HG03060 (cell line): ENCODE data around the gene UBL4A.

Source experiments
- ATAC-seq: cut with Tn5 transposase; IDR thresholded peaks from one replicate; pipeline ENCODE4 v1.9.1; 2021; ENCODE audit warnings: low read depth, moderate number of reproducible peaks; ENCODE audit not compliant: unreplicated experiment

Gene UBL4A

GRCh38 chrX:154466036-154466435 is 20.4 kb downstream of the UBL4A start:
- ATAC-seq, result no peak

GRCh38 chrX:154465601-154466000 is 20.8 kb downstream of the UBL4A start:
- no peak for ATAC-seq

- ATAC-seq, result no peak
Measured at GRCh38 chrX:154464806-154465365, 21.5 kb downstream of the UBL4A start.

GRCh38 chrX:154463611-154464220 is 22.7 kb downstream of the UBL4A start:
- no peak for ATAC-seq

GRCh38 chrX:154462396-154462795 is 24.0 kb downstream of the UBL4A start:
- ATAC-seq, result no peak

- ATAC-seq, result no peak
Measured at GRCh38 chrX:154460326-154460725, 26.1 kb downstream of the UBL4A start.

GRCh38 chrX:154459832-154460231 is 26.6 kb downstream of the UBL4A start:
- no peak for ATAC-seq

GRCh38 chrX:154458954-154459778 is 27.2 kb downstream of the UBL4A start:
- ATAC-seq, result no peak

- no peak for ATAC-seq
Measured at GRCh38 chrX:154458116-154458953, 28.1 kb downstream of the UBL4A start, which contains the start of gene PLXNA3. PLXNA3 (plus strand) TSS chrX:154458281; CDS start chrX:154460184, 1,903 bp downstream.

- ATAC-seq, result no peak
Measured at GRCh38 chrX:154457491-154458115, 28.8 kb downstream of the UBL4A start.

- no peak for ATAC-seq
Measured at GRCh38 chrX:154452823-154453222, 33.6 kb downstream of the UBL4A start.

GRCh38 chrX:154450312-154450711 is 36.1 kb downstream of the UBL4A start:
- ATAC-seq, result no peak

GRCh38 chrX:154449618-154450017 is 36.8 kb downstream of the UBL4A start:
- no peak for ATAC-seq

GRCh38 chrX:154448484-154448883 is 37.9 kb downstream of the UBL4A start:
- ATAC-seq, result no peak

GRCh38 chrX:154446430-154446829 is 40.0 kb downstream of the UBL4A start:
- ATAC-seq, result no peak

- ATAC-seq, result no peak
Measured at GRCh38 chrX:154445776-154446175, 40.6 kb downstream of the UBL4A start.

GRCh38 chrX:154444755-154445246 is 41.6 kb downstream of the UBL4A start:
- ATAC-seq, result no peak

GRCh38 chrX:154443992-154444754 is 42.2 kb downstream of the UBL4A start, which contains the start of gene FAM50A:
FAM50A (plus strand) TSS chrX:154444141; CDS start chrX:154444236, 95 bp downstream.
- ATAC-seq, result no peak

- ATAC-seq, result no peak
Measured at GRCh38 chrX:154443479-154443910, 42.9 kb downstream of the UBL4A start.
